ENCODE results near the gene PLXDC2.

DNA sequence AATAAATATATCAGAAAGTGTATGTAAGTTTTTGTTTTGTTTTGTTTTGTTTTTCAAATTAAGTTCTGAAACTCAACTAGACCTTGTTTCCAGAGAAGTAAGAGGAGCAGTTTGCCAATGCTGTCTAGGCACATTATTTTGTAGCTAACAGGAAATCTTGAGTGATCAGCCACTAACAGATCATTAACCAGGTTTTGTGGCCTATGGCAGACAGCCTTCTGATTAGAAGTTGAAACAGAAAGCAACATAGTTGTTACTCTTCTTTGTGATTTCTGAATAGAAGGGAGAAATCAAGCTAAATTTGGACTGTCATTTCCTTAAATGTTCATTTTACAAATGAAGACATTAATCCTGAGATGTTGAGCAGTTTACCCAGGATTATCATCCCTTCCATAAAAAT lies 142.6 kb downstream of the PLXDC2 start:
- no peak for TF ChIP-seq POLR2A (IDR thresholded peaks at IDR 0.05; ENCODE audit: low read depth, low read length)
- no peak for TF ChIP-seq SPI1 (IDR thresholded peaks at IDR 0.05; ENCODE audit: low read depth, low read length)
- TF ChIP-seq POLR2AphosphoS5 (IDR thresholded peaks at IDR 0.05; ENCODE audit: low read depth, low read length): no peak
- TF ChIP-seq TAF1 (IDR thresholded peaks at IDR 0.05; ENCODE audit: low read depth, low read length): no peak
- no peak for TF ChIP-seq POU2F2 (IDR thresholded peaks at IDR 0.05; ENCODE audit: low read depth, low read length)
